ENCODE results near the gene MRAS.
"Not testable (repeated sequence)": the region's sequence is repeated elsewhere in the genome, so short reads cannot be mapped to it uniquely, and the experiment has no call there.

MRAS gene

GRCh38 chr3:138407236-138407907 lies 59.0 kb downstream of the MRAS start:
- DNase-seq (ENCODE audit: low read depth), result no peak
- no peak for TF ChIP-seq CTCF (conservative IDR thresholded peaks at IDR 0.05; ENCODE audit: control insufficient read depth, insufficient read depth, low read depth, low read length)
- no peak overlapping the region for H3K4me3 ChIP-seq (ENCODE audit: control insufficient read depth, low read depth, low read length)

GRCh38 chr3:138408751-138409570 lies 60.6 kb downstream of the MRAS start:
- H3K4me3 ChIP-seq (ENCODE audit: control insufficient read depth, low read depth, low read length), result no peak overlapping the region
- no peak for TF ChIP-seq CTCF (conservative IDR thresholded peaks at IDR 0.05; ENCODE audit: control insufficient read depth, insufficient read depth, low read depth, low read length)
- DNase-seq (ENCODE audit: low read depth), result peak; percentile 67

GRCh38 chr3:138412821-138413551 lies 64.6 kb downstream of the MRAS start:
- DNase-seq (ENCODE audit: low read depth), result peak; percentile 29
- H3K4me3 ChIP-seq (ENCODE audit: control insufficient read depth, low read depth, low read length), result no peak overlapping the region
- TF ChIP-seq CTCF (conservative IDR thresholded peaks at IDR 0.05; ENCODE audit: control insufficient read depth, insufficient read depth, low read depth, low read length), result no peak

GRCh38 chr3:138416236-138416635 lies 67.9 kb downstream of the MRAS start:
- DNase-seq (ENCODE audit: low read depth); H3K4me3 ChIP-seq (ENCODE audit: control insufficient read depth, low read depth, low read length): not testable (repeated sequence)

- DNase-seq (ENCODE audit: low read depth), result peak; percentile 83
- H3K4me3 ChIP-seq (ENCODE audit: control insufficient read depth, low read depth, low read length), result no peak overlapping the region
- TF ChIP-seq CTCF (conservative IDR thresholded peaks at IDR 0.05; ENCODE audit: control insufficient read depth, insufficient read depth, low read depth, low read length), result peak; percentile 93
Observed at GRCh38 chr3:138417559-138417982, 69.2 kb downstream of the MRAS start.

GRCh38 chr3:138418601-138419206 lies 70.3 kb downstream of the MRAS start:
- TF ChIP-seq CTCF (conservative IDR thresholded peaks at IDR 0.05; ENCODE audit: control insufficient read depth, insufficient read depth, low read depth, low read length), result no peak
- H3K4me3 ChIP-seq (ENCODE audit: control insufficient read depth, low read depth, low read length), result no peak overlapping the region
- no peak for DNase-seq (ENCODE audit: low read depth)

All from fibroblast of mammary gland (primary cell).